HCT116 (cell line): Measurements from ENCODE around the gene INTS4. TPM values are rescaled to one million over a fixed set of nuclear protein-coding genes. Genes with fewer than 3 reads are reported as not detected.
A peak's percentile ranks its signal among the peaks of the same experiment; 100 is the strongest.

ENCODE experiments used
- ATAC-seq: fragments of 200-7000 bp; cut with Tn5 transposase; 2 replicates; pipeline ENCODE4 v1.9.1; 2020; ENCODE audit warnings: mild to moderate bottlenecking, moderate library complexity
- BruUV-seq: library from RNA; stranded (reverse); fragments of 400-500 nt; replicated peaks from 2 replicates; lab custom pipeline; 2021; lab: Mats Ljungman, UMichigan
- CTCF ChIA-PET: fragments of 300-600 bp; sonication (Branson Sonifier 250); formaldehyde crosslinking; loops from one replicate; lab custom pipeline; 2021; ENCODE audit warnings: antibody characterized with exemption; lab: Charles Lee
- POLR2A ChIA-PET: fragments of 300-600, 350-600 bp; sonication (Branson Sonifier 250); formaldehyde crosslinking; loops from one replicate; lab custom pipeline; 2021; ENCODE audit warnings: antibody characterized with exemption; lab: Charles Lee
- RAD21 ChIA-PET, 2 experiments: fragments of 300-600 bp; sonication (Branson Sonifier 250); formaldehyde crosslinking; loops; one replicate each; lab custom pipeline; 2023; ENCODE audit warnings: low total read pairs in 2 of 2; ENCODE audit not compliant: uncharacterized antibody in 2 of 2, unreplicated experiment in 2 of 2, low non-redundant PET in 1 of 2; lab: Charles Lee
- DNase-seq: peaks from one replicate; pipeline ENCODE4 v3.0.0-alpha.2; 2010; ENCODE audit warnings: low read depth, low spot score
- H2AFZ ChIP-seq: fragments of 200-600 bp; shearing (Covaris generic), sonication (generic); 2 replicates; pipeline ENCODE4 v1.6.1; 2017; ENCODE audit warnings: low read depth, mixed run types, mixed read lengths, antibody characterized with exemption, low read length; ENCODE audit not compliant: poor library complexity, severe bottlenecking
- H3K27ac ChIP-seq: 2 replicates; pipeline ENCODE4 v1.5.1; 2012; ENCODE audit warnings: low read depth, low read length
- H3K27me3 ChIP-seq: fragments of 200-600 bp; sonication (generic); 2 replicates; pipeline ENCODE4 v1.6.1; 2016; ENCODE audit warnings: mixed run types, low read length, mixed read lengths; ENCODE audit not compliant: insufficient read depth
- H3K36me3 ChIP-seq, 2 experiments: fragments of 200-500 bp in 1 of 2; fragments of 200-600 bp in 1 of 2; sonication (Bioruptor generic) in 1 of 2; sonication (generic) in 1 of 2; 2 replicates each; pipeline versions ENCODE4 v1.5.1 to v1.6.1; 2014 to 2016; ENCODE audit warnings: low read length in 2 of 2, inconsistent platforms in 1 of 2, mixed read lengths in 1 of 2, mixed run types in 1 of 2; ENCODE audit not compliant: insufficient read depth in 2 of 2, control insufficient read depth in 1 of 2
- H3K4me1 ChIP-seq, 2 experiments: fragments of 200-600 bp in 1 of 2; sonication (generic) in 1 of 2; 2 replicates each; pipeline versions ENCODE4 v1.5.1 to v1.6.1; 2012 to 2017; ENCODE audit warnings: low read length in 2 of 2, inconsistent platforms in 1 of 2, mild to moderate bottlenecking in 1 of 2, mixed read lengths in 1 of 2, mixed run types in 1 of 2, moderate library complexity in 1 of 2; ENCODE audit not compliant: insufficient read depth in 2 of 2, control insufficient read depth in 1 of 2
- H3K4me2 ChIP-seq: fragments of 200-600 bp; sonication (generic); 2 replicates; pipeline ENCODE4 v1.6.1; 2017; ENCODE audit warnings: mixed run types, low read length, mixed read lengths
- H3K4me3 ChIP-seq, 2 experiments: fragments of 200-600 bp in 1 of 2; sonication (generic) in 1 of 2; replicated peaks in 1 of 2; 2 replicates each; pipeline ENCODE4 v1.5.1; 2011 to 2016; ENCODE audit warnings: low read length in 2 of 2, control low read depth in 1 of 2, low read depth in 1 of 2, mild to moderate bottlenecking in 1 of 2, mixed read lengths in 1 of 2, mixed run types in 1 of 2
- H3K79me2 ChIP-seq: fragments of 200-600 bp; sonication (generic); 2 replicates; pipeline ENCODE4 v1.6.1; 2017; ENCODE audit warnings: mild to moderate bottlenecking, mixed run types, low read length, moderate library complexity, mixed read lengths; ENCODE audit not compliant: insufficient read depth
- H3K9ac ChIP-seq: fragments of 200-600 bp; sonication (generic); 2 replicates; pipeline ENCODE4 v1.6.1; 2016; ENCODE audit warnings: low read length, mixed read lengths
- H3K9me2 ChIP-seq: fragments of 200-600 bp; sonication (generic), shearing (Covaris generic); 2 replicates; pipeline ENCODE4 v1.6.1; 2017; ENCODE audit warnings: mixed run types, mild to moderate bottlenecking, moderate library complexity; ENCODE audit not compliant: insufficient read depth
- H3K9me3 ChIP-seq, 2 experiments: fragments of 200-500 bp in 1 of 2; fragments of 200-600 bp in 1 of 2; sonication (Bioruptor generic) in 1 of 2; sonication (generic) in 1 of 2; 2 replicates each; pipeline ENCODE4 v1.6.1; 2014 to 2017; ENCODE audit warnings: low read length in 2 of 2, mixed read lengths in 2 of 2, inconsistent platforms in 1 of 2, low read depth in 1 of 2, mild to moderate bottlenecking in 1 of 2, mixed run types in 1 of 2, moderate library complexity in 1 of 2; ENCODE audit not compliant: control insufficient read depth in 1 of 2, insufficient read depth in 1 of 2
- H4K20me1 ChIP-seq: fragments of 200-600 bp; sonication (generic), shearing (Covaris generic); 2 replicates; pipeline ENCODE4 v1.6.1; 2017; ENCODE audit warnings: mixed run types, mild to moderate bottlenecking, moderate library complexity; ENCODE audit not compliant: insufficient read depth
- ATF3 ChIP-seq: IDR thresholded peaks from 2 replicates; pipeline ENCODE4 v1.6.1; 2012
- CBX3 ChIP-seq: IDR thresholded peaks from 2 replicates; pipeline ENCODE4 v1.6.1; 2012; ENCODE audit warnings: low read depth
- ELF1 ChIP-seq: IDR thresholded peaks from 2 replicates; pipeline ENCODE4 v1.6.1; 2012; ENCODE audit warnings: low read depth, borderline replicate concordance
- EZH2 ChIP-seq: fragments of 200-600 bp; sonication (generic); IDR thresholded peaks from 2 replicates; pipeline ENCODE4 v1.6.1; 2017; ENCODE audit warnings: antibody characterized with exemption, mixed run types
- FOSL1 ChIP-seq: IDR thresholded peaks from 2 replicates; pipeline ENCODE4 v1.6.1; 2012; ENCODE audit warnings: low read depth
- JUND ChIP-seq: IDR thresholded peaks from 2 replicates; pipeline ENCODE4 v1.6.1; 2012
- MAX ChIP-seq: IDR thresholded peaks from 2 replicates; pipeline ENCODE4 v1.6.1; 2012
- POLR2AphosphoS5 ChIP-seq: IDR thresholded peaks from 2 replicates; pipeline ENCODE4 v1.6.1; 2011; ENCODE audit warnings: mild to moderate bottlenecking, low read depth, low read length, moderate library complexity
- RAD21 ChIP-seq: IDR thresholded peaks from 2 replicates; pipeline ENCODE4 v1.6.1; 2012; ENCODE audit warnings: low read depth, mild to moderate bottlenecking
- REST ChIP-seq: IDR thresholded peaks from 2 replicates; pipeline ENCODE4 v1.6.1; 2012; ENCODE audit warnings: low read depth
- SIN3A ChIP-seq: IDR thresholded peaks from 2 replicates; pipeline ENCODE4 v1.6.1; 2012; ENCODE audit warnings: low read depth
- SRF ChIP-seq: IDR thresholded peaks from 2 replicates; pipeline ENCODE4 v1.6.1; 2012; ENCODE audit warnings: low read depth
- TCF7L2 ChIP-seq: IDR thresholded peaks from 2 replicates; pipeline ENCODE4 v1.7.0; 2011; ENCODE audit warnings: borderline replicate concordance, inconsistent platforms; ENCODE audit not compliant: insufficient read depth, insufficient read length; ENCODE audit errors: extremely low read depth
- YY1 ChIP-seq: IDR thresholded peaks from 2 replicates; pipeline ENCODE4 v1.6.1; 2011; ENCODE audit warnings: low read length, low read depth, moderate library complexity, mild to moderate bottlenecking; ENCODE audit not compliant: insufficient replicate concordance; ENCODE audit errors: extremely low read depth
- ZBTB33 ChIP-seq: IDR thresholded peaks from 2 replicates; pipeline ENCODE4 v1.6.1; 2011; ENCODE audit warnings: mild to moderate bottlenecking, low read length, moderate library complexity; ENCODE audit not compliant: insufficient replicate concordance; ENCODE audit errors: extremely low read depth
- ZFX ChIP-seq: fragments of 450-650 bp; IDR thresholded peaks from 2 replicates; pipeline ENCODE4 v1.6.1; 2017
- ZNF274 ChIP-seq: fragments of 200-500 bp; sonication (Bioruptor generic); IDR thresholded peaks from 2 replicates; pipeline ENCODE4 v1.6.1; 2014; ENCODE audit warnings: mild to moderate bottlenecking, low read depth, low read length, inconsistent platforms
- intact Hi-C: fragments of 100-400 bp; cut with micrococcal nuclease; formaldehyde crosslinking; loops from 2 replicates; pipeline ENCODE4 v1.10.0; 2022
- total RNA-seq: library from RNA; stranded (reverse); gene quantifications from one replicate; pipeline ENCODE4 v1.2.1, GENCODE V29; 2021; ENCODE audit not compliant: unreplicated experiment

The INTS4 gene
- total RNA-seq, 1 experiment from 2014 or later, result 41.0 TPM

GRCh38 chr11:77994434-77995362 is at the start of gene INTS4 (continued):
- TF ChIP-seq ELF1 (peak; percentile 90), SRF (peak; percentile 69), RAD21 (peak; percentile 17; the same call in 1 of the 2 replicates), JUND (peak; percentile 42), POLR2AphosphoS5 (peak; percentile 87), CBX3 (peak; percentile 70; the same call in 1 of the 2 replicates), TCF7L2 (peak; percentile 66), ATF3 (no peak)

GRCh38 chr11:78041843-78042440 is 47.5 kb upstream of the INTS4 start:
- Histone ChIP-seq H3K9ac (no peak overlapping the region), H3K79me2 (no peaks in the 10 kb centered on the region), H3K36me3 (no peaks in the 10 kb centered on the region), H3K27me3 (no peaks in the 10 kb centered on the region), H4K20me1 (no peaks in the 10 kb centered on the region), H3K4me1 (peaks cover 37 to 54% of the 10 kb centered on the region in 2 experiments), H3K27ac (peak overlapping the region; percentile 85; the same call in 1 of the 2 replicates), H3K4me2 (peak overlapping the region; percentile 78; the same call in 1 of the 2 replicates), H3K9me3 (no peaks in the 10 kb centered on the region), H3K4me3 (no peak overlapping the region), H3K9me2 (no peaks in the 10 kb centered on the region), H2AFZ (no peak overlapping the region)
- no TSS peak for BruUV-seq
- ATAC-seq, result no peak
- DNase-seq, result no peak
- ChIA-PET POLR2A (interaction anchor here (2.6 kb wide), 1 partner anchor 47 kb away, joined by 13 read pairs; the partner anchor contains the start of gene INTS4), CTCF (no interaction called here), RAD21 (no interaction called here)
- intact Hi-C loops, result no loop called here
- no peak for TF ChIP-seq ATF3
- no peak for TF ChIP-seq ZFX
- no peak for TF ChIP-seq REST
- TF ChIP-seq YY1, result no peak
- no peak for TF ChIP-seq JUND
- TF ChIP-seq EZH2, result no peak
- TF ChIP-seq ZNF274, result no peak
- TF ChIP-seq ZBTB33, result no peak
- TF ChIP-seq MAX, result no peak
- no peak for TF ChIP-seq FOSL1
- no peak for TF ChIP-seq CBX3
- TF ChIP-seq SIN3A, result no peak
